GM20000 (cell line): Measurements from ENCODE around the gene TMIGD3.

Experiments
- DNase-seq: peaks from one replicate; pipeline ENCODE4 v3.0.0; 2012; ENCODE audit warnings: low spot score
- CTCF ChIP-seq: IDR thresholded peaks from 2 replicates; pipeline ENCODE4 v1.5.1; 2012; ENCODE audit warnings: mild to moderate bottlenecking, control low read depth; ENCODE audit errors: extremely low read depth, missing control alignments

The TMIGD3 gene

GRCh38 chr1:111454859-111455641 is 48.4 kb downstream of the TMIGD3 start:
- no peak for TF ChIP-seq CTCF
- DNase-seq = peak; percentile 23

- no peak for TF ChIP-seq CTCF
Observed at GRCh38 chr1:111453706-111454105, 49.7 kb downstream of the TMIGD3 start.

GRCh38 chr1:111452581-111452980 is 50.9 kb downstream of the TMIGD3 start:
- TF ChIP-seq CTCF = no peak
- DNase-seq = no peak

More at GRCh38 chr1:111453706-111454105, 49.7 kb downstream of the TMIGD3 start:
- DNase-seq = no peak

- DNase-seq = no peak
- TF ChIP-seq CTCF = no peak
Observed at GRCh38 chr1:111450185-111450584, 53.2 kb downstream of the TMIGD3 start.

GRCh38 chr1:111449703-111450017 is 53.8 kb downstream of the TMIGD3 start:
- no peak for TF ChIP-seq CTCF

GRCh38 chr1:111448918-111449702 is 54.3 kb downstream of the TMIGD3 start, which contains the start of the genes ATP5PB and WDR77:
TSS of gene ATP5PB (plus strand) at chr1:111449464. CDS start at chr1:111449542, 78 bp downstream.
TSS of gene WDR77 (minus strand) at chr1:111449256. CDS start at chr1:111449169, 87 bp downstream.
- no peak for TF ChIP-seq CTCF
- peak; percentile 95 for DNase-seq

More at GRCh38 chr1:111449703-111450017, 53.8 kb downstream of the TMIGD3 start:
- no peak for DNase-seq

GRCh38 chr1:111448482-111448917 is 54.9 kb downstream of the TMIGD3 start:
- TF ChIP-seq CTCF = no peak
- DNase-seq = peak; percentile 13
